HEK293 (cell line): ENCODE results near the gene SLC27A2.
A peak's percentile ranks its signal among the peaks of the same experiment; 100 is the strongest.

Source experiments
- CTCF ChIA-PET: fragments of 350-600 bp; formaldehyde crosslinking; extraction: SDS; loops from one replicate; lab custom pipeline; 2021; ENCODE audit warnings: antibody characterized with exemption; lab: Yijun Ruan, JAX
- POLR2A ChIA-PET: fragments of 300-600 bp; formaldehyde crosslinking; extraction: SDS; loops from one replicate; lab custom pipeline; 2020; ENCODE audit warnings: antibody characterized with exemption, inconsistent platforms; lab: Yijun Ruan, JAX
- H3K27ac ChIP-seq: fragments of 200-500 bp; sonication (Bioruptor generic); 2 replicates; pipeline ENCODE4 v1.5.1; 2014; ENCODE audit warnings: low read depth, low read length, control low read depth, inconsistent platforms; ENCODE audit errors: extremely low read depth
- H3K36me3 ChIP-seq, 2 experiments: fragments of 200-500 bp in 1 of 2; sonication (Bioruptor generic) in 1 of 2; 1 replicate in 1 of 2; 2 replicates in 1 of 2; pipeline ENCODE4 v1.5.1; 2014 to 2017; ENCODE audit warnings: inconsistent platforms in 2 of 2, low read length in 2 of 2; ENCODE audit not compliant: control insufficient read depth in 2 of 2, insufficient read depth in 1 of 2
- H3K4me1 ChIP-seq: fragments of 200-500 bp; sonication (Bioruptor generic); 2 replicates; pipeline ENCODE4 v1.5.1; 2014; ENCODE audit warnings: mild to moderate bottlenecking, low read length, inconsistent platforms; ENCODE audit not compliant: control insufficient read depth, insufficient read depth
- H3K4me3 ChIP-seq: 2 replicates; pipeline ENCODE4 v1.5.1; 2011; ENCODE audit warnings: low read depth, mild to moderate bottlenecking, control low read depth, low read length, moderate library complexity
- H3K9me3 ChIP-seq: fragments of 200-500 bp; sonication (Bioruptor generic); 2 replicates; pipeline ENCODE4 v1.5.1; 2014; ENCODE audit warnings: low read depth, low read length, inconsistent platforms; ENCODE audit not compliant: control insufficient read depth, insufficient read depth
- BCL11A ChIP-seq: fragments of 450-650 bp; formaldehyde crosslinking; IDR thresholded peaks from 2 replicates; pipeline ENCODE4 v1.5.1; 2016; ENCODE audit warnings: low read depth, missing biosample characterization, missing genetic modification characterization
- BCL6B ChIP-seq: fragments of 450-650 bp; formaldehyde crosslinking; IDR thresholded peaks from 2 replicates; pipeline ENCODE4 v1.5.1; 2017; ENCODE audit warnings: missing biosample characterization, missing genetic modification characterization
- HOXC10 ChIP-seq: sonication (generic); formaldehyde crosslinking; IDR thresholded peaks from 2 replicates; pipeline ENCODE4 v1.8.1; 2023; ENCODE audit warnings: mild to moderate bottlenecking, missing genetic modification reagents
- KLF9 ChIP-seq: fragments of 450-650 bp; formaldehyde crosslinking; IDR thresholded peaks from 2 replicates; pipeline ENCODE4 v1.5.1; 2016; ENCODE audit warnings: missing biosample characterization, missing genetic modification characterization, low read depth
- OVOL3 ChIP-seq: fragments of 450-650 bp; formaldehyde crosslinking; IDR thresholded peaks from 2 replicates; pipeline ENCODE4 v1.5.1; 2016; ENCODE audit warnings: missing biosample characterization, missing genetic modification characterization
- PRDM1 ChIP-seq: fragments of 450-650 bp; formaldehyde crosslinking; IDR thresholded peaks from 2 replicates; pipeline ENCODE4; 2016; ENCODE audit warnings: missing biosample characterization, missing genetic modification characterization
- SCRT2 ChIP-seq: fragments of 450-650 bp; formaldehyde crosslinking; IDR thresholded peaks from 2 replicates; pipeline ENCODE4 v1.5.1; 2016; ENCODE audit warnings: missing biosample characterization, missing genetic modification characterization
- SP3 ChIP-seq: fragments of 450-650 bp; formaldehyde crosslinking; IDR thresholded peaks from 2 replicates; pipeline ENCODE4 v1.5.1; 2016; ENCODE audit warnings: missing biosample characterization, missing genetic modification characterization
- ZBTB17 ChIP-seq: fragments of 450-650 bp; formaldehyde crosslinking; IDR thresholded peaks from 2 replicates; pipeline ENCODE4 v1.5.1; 2016; ENCODE audit warnings: missing biosample characterization, missing genetic modification characterization
- ZNF114 ChIP-seq: fragments of 450-650 bp; formaldehyde crosslinking; IDR thresholded peaks from 2 replicates; pipeline ENCODE4 v1.5.0; 2017; ENCODE audit warnings: missing biosample characterization, missing genetic modification characterization
- ZNF157 ChIP-seq: fragments of 450-650 bp; formaldehyde crosslinking; IDR thresholded peaks from 2 replicates; pipeline ENCODE4 v1.5.1; 2016; ENCODE audit warnings: missing biosample characterization, missing genetic modification characterization
- ZNF169 ChIP-seq: fragments of 450-650 bp; formaldehyde crosslinking; IDR thresholded peaks from 2 replicates; pipeline ENCODE4 v1.5.1; 2016; ENCODE audit warnings: missing biosample characterization, missing genetic modification characterization
- ZNF2 ChIP-seq: fragments of 450-650 bp; formaldehyde crosslinking; IDR thresholded peaks from 2 replicates; pipeline ENCODE4 v1.5.1; 2016; ENCODE audit warnings: missing biosample characterization, missing genetic modification characterization
- ZNF239 ChIP-seq: fragments of 450-650 bp; formaldehyde crosslinking; IDR thresholded peaks from 2 replicates; pipeline ENCODE4 v1.5.1; 2016; ENCODE audit warnings: missing biosample characterization, missing genetic modification characterization
- ZNF266 ChIP-seq: fragments of 450-650 bp; formaldehyde crosslinking; IDR thresholded peaks from 2 replicates; pipeline ENCODE4 v1.5.1; 2016; ENCODE audit warnings: missing biosample characterization, missing genetic modification characterization, low read depth
- ZNF571 ChIP-seq: fragments of 450-650 bp; formaldehyde crosslinking; IDR thresholded peaks from 2 replicates; pipeline ENCODE4 v1.5.0; 2017; ENCODE audit warnings: missing biosample characterization, missing genetic modification characterization
- ZNF623 ChIP-seq: fragments of 450-650 bp; formaldehyde crosslinking; IDR thresholded peaks from 2 replicates; pipeline ENCODE4 v1.5.1; 2016; ENCODE audit warnings: missing biosample characterization, missing genetic modification characterization
- ZSCAN23 ChIP-seq: fragments of 450-650 bp; formaldehyde crosslinking; IDR thresholded peaks from 2 replicates; pipeline ENCODE4 v1.5.1; 2016; ENCODE audit warnings: missing biosample characterization, missing genetic modification characterization
- TF ChIP-seq, protein P1 (sequence below): fragments of 450-650 bp; formaldehyde crosslinking; IDR thresholded peaks from 2 replicates; pipeline ENCODE4 v1.5.1; 2016; ENCODE audit warnings: missing biosample characterization, missing genetic modification characterization
- TF ChIP-seq, protein P2 (sequence below): fragments of 450-650 bp; formaldehyde crosslinking; IDR thresholded peaks from 2 replicates; pipeline ENCODE4 v1.5.1; 2016; ENCODE audit warnings: missing biosample characterization, missing genetic modification characterization
- TF ChIP-seq, protein P3 (sequence below): fragments of 450-650 bp; formaldehyde crosslinking; IDR thresholded peaks from 2 replicates; pipeline ENCODE4 v1.5.1; 2016; ENCODE audit warnings: missing biosample characterization, missing genetic modification characterization
- TF ChIP-seq, protein P4 (sequence below): fragments of 450-650 bp; IDR thresholded peaks from 2 replicates; pipeline ENCODE4 v1.5.1; 2018; ENCODE audit warnings: missing biosample characterization, mild to moderate bottlenecking, missing genetic modification characterization

SLC27A2 gene

DNA sequence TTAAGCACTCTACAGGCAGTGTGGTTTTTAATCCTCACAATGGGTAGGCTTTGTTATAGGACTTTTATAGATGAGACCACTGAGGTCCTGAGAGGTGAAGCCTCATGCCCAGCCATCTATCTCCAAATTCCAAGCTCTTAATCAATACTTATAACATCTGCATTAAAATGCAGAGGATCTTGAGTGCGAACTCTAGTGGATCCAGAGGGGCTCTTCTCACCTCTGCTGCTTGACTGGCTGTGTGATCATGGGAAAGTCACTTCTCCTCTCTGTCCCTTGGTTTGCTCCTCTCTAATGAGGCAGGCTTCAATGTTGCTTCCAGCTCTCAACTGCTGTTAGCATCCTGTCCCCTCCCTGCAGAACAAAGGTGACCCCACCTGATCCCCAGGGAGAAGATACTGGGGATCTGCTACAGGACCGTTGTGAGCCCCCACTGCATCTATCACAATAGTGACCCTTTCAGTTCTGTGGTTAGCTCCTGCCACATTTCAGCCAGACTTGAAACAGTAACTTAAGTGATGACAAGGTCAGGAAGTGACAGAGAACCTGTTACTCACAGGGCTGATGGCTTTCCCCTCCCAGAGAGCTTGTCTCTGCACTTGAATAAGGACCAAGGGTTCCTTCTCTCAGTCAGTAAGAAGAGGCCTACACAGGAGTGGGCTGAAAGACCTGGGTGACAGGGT lies 1.3 kb downstream of the SLC27A2 start:
- Histone ChIP-seq H3K27ac (no peak overlapping the region), H3K36me3 (no peaks in the 10 kb centered on the region), H3K4me3 (peak overlapping the region; percentile 47; the same call in 1 of the 2 replicates), H3K4me1 (peaks cover 3% of the 10 kb centered on the region; the same call in 1 of the 2 replicates), H3K9me3 (no peaks in the 10 kb centered on the region)
- POLR2A ChIA-PET = no interaction called here
- CTCF ChIA-PET = interaction anchor here (0.6 to 2.0 kb wide), 5 partner anchors 19 to 1186 kb away, joined by 3 to 8 read pairs (median 5); no protein-coding TSS in a partner anchor
- TF ChIP-seq, protein P1, sequence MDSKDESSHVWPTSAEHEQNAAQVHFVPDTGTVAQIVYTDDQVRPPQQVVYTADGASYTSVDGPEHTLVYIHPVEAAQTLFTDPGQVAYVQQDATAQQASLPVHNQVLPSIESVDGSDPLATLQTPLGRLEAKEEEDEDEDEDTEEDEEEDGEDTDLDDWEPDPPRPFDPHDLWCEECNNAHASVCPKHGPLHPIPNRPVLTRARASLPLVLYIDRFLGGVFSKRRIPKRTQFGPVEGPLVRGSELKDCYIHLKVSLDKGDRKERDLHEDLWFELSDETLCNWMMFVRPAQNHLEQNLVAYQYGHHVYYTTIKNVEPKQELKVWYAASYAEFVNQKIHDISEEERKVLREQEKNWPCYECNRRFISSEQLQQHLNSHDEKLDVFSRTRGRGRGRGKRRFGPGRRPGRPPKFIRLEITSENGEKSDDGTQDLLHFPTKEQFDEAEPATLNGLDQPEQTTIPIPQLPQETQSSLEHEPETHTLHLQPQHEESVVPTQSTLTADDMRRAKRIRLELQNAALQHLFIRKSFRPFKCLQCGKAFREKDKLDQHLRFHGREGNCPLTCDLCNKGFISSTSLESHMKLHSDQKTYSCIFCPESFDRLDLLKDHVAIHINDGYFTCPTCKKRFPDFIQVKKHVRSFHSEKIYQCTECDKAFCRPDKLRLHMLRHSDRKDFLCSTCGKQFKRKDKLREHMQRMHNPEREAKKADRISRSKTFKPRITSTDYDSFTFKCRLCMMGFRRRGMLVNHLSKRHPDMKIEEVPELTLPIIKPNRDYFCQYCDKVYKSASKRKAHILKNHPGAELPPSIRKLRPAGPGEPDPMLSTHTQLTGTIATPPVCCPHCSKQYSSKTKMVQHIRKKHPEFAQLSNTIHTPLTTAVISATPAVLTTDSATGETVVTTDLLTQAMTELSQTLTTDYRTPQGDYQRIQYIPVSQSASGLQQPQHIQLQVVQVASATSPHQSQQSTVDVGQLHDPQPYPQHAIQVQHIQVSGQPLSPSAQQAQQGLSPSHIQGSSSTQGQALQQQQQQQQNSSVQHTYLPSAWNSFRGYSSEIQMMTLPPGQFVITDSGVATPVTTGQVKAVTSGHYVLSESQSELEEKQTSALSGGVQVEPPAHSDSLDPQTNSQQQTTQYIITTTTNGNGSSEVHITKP (tag by site-specific recombination) = peak; percentile 89
- TF ChIP-seq OVOL3 (tag by site-specific recombination) (no peak), SCRT2 (tag by site-specific recombination) (peak; percentile 83), PRDM1 (tag by site-specific recombination) (no peak), ZNF266 (tag by site-specific recombination) (peak; percentile 47; the same call in 1 of the 2 replicates)
- TF ChIP-seq, protein P2, sequence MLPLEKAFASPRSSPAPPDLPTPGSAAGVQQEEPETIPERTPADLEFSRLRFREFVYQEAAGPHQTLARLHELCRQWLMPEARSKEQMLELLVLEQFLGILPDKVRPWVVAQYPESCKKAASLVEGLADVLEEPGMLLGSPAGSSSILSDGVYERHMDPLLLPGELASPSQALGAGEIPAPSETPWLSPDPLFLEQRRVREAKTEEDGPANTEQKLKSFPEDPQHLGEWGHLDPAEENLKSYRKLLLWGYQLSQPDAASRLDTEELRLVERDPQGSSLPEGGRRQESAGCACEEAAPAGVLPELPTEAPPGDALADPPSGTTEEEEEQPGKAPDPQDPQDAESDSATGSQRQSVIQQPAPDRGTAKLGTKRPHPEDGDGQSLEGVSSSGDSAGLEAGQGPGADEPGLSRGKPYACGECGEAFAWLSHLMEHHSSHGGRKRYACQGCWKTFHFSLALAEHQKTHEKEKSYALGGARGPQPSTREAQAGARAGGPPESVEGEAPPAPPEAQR (tag by site-specific recombination) = no peak
- TF ChIP-seq, protein P3, sequence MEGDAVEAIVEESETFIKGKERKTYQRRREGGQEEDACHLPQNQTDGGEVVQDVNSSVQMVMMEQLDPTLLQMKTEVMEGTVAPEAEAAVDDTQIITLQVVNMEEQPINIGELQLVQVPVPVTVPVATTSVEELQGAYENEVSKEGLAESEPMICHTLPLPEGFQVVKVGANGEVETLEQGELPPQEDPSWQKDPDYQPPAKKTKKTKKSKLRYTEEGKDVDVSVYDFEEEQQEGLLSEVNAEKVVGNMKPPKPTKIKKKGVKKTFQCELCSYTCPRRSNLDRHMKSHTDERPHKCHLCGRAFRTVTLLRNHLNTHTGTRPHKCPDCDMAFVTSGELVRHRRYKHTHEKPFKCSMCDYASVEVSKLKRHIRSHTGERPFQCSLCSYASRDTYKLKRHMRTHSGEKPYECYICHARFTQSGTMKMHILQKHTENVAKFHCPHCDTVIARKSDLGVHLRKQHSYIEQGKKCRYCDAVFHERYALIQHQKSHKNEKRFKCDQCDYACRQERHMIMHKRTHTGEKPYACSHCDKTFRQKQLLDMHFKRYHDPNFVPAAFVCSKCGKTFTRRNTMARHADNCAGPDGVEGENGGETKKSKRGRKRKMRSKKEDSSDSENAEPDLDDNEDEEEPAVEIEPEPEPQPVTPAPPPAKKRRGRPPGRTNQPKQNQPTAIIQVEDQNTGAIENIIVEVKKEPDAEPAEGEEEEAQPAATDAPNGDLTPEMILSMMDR = no peak

DNA sequence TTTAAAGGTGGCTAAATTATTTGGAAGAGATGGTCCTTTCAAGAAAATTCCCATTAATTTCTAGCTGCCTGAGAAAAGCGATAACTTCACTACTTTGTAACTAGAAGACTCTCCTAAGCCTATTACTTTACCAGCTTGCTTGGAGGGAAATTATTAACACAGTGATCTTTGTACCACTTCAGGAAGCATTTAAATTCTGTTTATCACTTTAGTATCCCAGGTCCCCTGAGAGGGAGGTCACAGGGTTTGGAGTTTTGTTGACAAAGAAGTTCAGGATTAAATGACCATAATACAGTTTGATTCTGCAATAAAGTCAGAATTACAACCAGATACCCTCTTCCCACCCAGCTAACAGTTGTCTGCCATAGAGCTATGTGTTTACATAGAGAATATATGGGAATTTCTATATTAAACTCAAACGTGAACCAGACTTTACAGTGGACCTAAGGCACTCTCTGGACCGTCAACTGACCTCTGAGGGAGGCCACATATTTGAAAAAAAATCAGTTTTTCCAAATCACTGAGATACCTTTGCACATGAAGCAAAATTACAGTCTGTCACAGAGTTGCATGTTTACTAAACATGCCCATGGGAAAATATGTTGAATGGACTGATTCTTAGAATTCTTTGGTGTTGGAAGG lies 3.0 kb downstream of the SLC27A2 start:
- ChIA-PET POLR2A (no interaction called here), CTCF (interaction anchor here (0.8 kb wide), 1 partner anchor 130 kb away, joined by 5 read pairs; no protein-coding TSS in a partner anchor)
- H3K9me3 ChIP-seq = no peaks in the 10 kb centered on the region
- H3K4me3 ChIP-seq = no peak overlapping the region
- no peak overlapping the region for H3K27ac ChIP-seq
- peaks cover 3% of the 10 kb centered on the region; the same call in 1 of the 2 replicates for H3K4me1 ChIP-seq
- H3K36me3 ChIP-seq = no peaks in the 10 kb centered on the region
- TF ChIP-seq HOXC10 (CRISPR knock-in tag) (no peak), ZNF571 (no peak), ZSCAN23 (tag by site-specific recombination) (no peak), SP3 (tag by site-specific recombination) (no peak), BCL11A (tag by site-specific recombination) (no peak), BCL6B (no peak), ZBTB17 (no peak), ZNF114 (tag by site-specific recombination) (no peak), ZNF157 (no peak), ZNF623 (no peak), ZNF2 (tag by site-specific recombination) (no peak), ZNF169 (tag by site-specific recombination) (no peak), ZNF239 (tag by site-specific recombination) (no peak), KLF9 (tag by site-specific recombination) (no peak)
- TF ChIP-seq, protein P4, sequence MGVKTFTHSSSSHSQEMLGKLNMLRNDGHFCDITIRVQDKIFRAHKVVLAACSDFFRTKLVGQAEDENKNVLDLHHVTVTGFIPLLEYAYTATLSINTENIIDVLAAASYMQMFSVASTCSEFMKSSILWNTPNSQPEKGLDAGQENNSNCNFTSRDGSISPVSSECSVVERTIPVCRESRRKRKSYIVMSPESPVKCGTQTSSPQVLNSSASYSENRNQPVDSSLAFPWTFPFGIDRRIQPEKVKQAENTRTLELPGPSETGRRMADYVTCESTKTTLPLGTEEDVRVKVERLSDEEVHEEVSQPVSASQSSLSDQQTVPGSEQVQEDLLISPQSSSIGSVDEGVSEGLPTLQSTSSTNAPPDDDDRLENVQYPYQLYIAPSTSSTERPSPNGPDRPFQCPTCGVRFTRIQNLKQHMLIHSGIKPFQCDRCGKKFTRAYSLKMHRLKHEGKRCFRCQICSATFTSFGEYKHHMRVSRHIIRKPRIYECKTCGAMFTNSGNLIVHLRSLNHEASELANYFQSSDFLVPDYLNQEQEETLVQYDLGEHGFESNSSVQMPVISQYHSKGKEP (tag by site-specific recombination) = no peak
